Transverse colon (tissue), 3 donors: ENCODE results near the gene MTLN.

Experiments
- CTCF ChIP-seq, 5 experiments: fragments of 200-600 bp in 3 of 5; fragments of 450-650 bp in 2 of 5; sonication (generic) in 3 of 5; IDR thresholded peaks; 1 replicate in 2 of 5; 2 replicates in 3 of 5; pipeline ENCODE4 v1.5.1; 2016 to 2017; ENCODE audit warnings: antibody characterized with exemption in 5 of 5, inconsistent platforms in 3 of 5, mild to moderate bottlenecking in 2 of 5, moderate library complexity in 1 of 5
- POLR2A ChIP-seq: fragments of 450-650 bp; IDR thresholded peaks from one replicate; pipeline ENCODE4 v1.6.1; 2016; ENCODE audit warnings: antibody characterized with exemption, mild to moderate bottlenecking, moderate library complexity

DNA sequence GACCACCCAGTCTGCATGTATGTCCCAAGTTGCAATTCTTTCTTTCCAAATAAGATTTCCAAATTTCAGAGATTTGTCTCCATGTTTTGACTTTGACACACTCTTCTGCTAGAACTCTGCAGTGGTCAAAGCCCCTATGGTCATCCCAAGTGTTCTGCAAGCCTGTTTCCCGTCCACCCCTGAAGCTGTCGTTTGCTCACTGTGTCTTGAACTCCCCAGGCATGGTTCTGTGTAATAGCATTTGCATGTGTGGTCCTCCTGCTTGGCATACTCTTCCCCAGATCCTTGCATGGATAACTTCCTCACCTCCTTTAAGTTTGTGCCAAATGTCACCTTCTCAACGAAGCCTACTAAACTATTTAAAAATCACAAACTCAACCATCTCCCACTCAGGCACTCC is 3.9 kb upstream of the MTLN start:
- TF ChIP-seq POLR2A: no peak
- TF ChIP-seq CTCF (IDR thresholded peaks at IDR 0.05): no peak
